Type B pancreatic cell (in vitro differentiated cells): Measurements from ENCODE around the gene PDCL3. TPM values are rescaled to one million over a fixed set of nuclear protein-coding genes. Genes with fewer than 3 reads are reported as not detected.

Experiments used
- DNase-seq: peaks from one replicate; pipeline ENCODE4 v3.0.0; 2021; ENCODE audit warnings: mixed read lengths; ENCODE audit not compliant: unreplicated experiment; ENCODE audit errors: extremely low spot score
- H3K27ac Mint-ChIP-seq: 2 replicates; pipeline ENCODE4 v1.8.0; 2021; ENCODE audit warnings: mild to moderate bottlenecking, mixed read lengths
- H3K27me3 Mint-ChIP-seq: 2 replicates; pipeline ENCODE4 v1.8.0; 2021; ENCODE audit warnings: mixed read lengths
- H3K36me3 Mint-ChIP-seq: 2 replicates; pipeline ENCODE4 v1.8.0; 2021; ENCODE audit warnings: mixed read lengths
- H3K4me1 Mint-ChIP-seq: one replicate; pipeline ENCODE4 v1.8.0; 2021; ENCODE audit warnings: mixed read lengths; ENCODE audit not compliant: unreplicated experiment
- H3K4me3 Mint-ChIP-seq: 2 replicates; pipeline ENCODE4 v1.8.0; 2021; ENCODE audit warnings: mild to moderate bottlenecking, mixed read lengths
- H3K9me3 Mint-ChIP-seq: 2 replicates; pipeline ENCODE4 v1.8.0; 2021; ENCODE audit warnings: mixed read lengths
- CTCF ChIP-seq: fragments of 200-600 bp; sonication (generic); conservative IDR thresholded peaks from 2 replicates; pipeline ENCODE4 v1.5.0; 2021; ENCODE audit warnings: antibody characterized with exemption, mild to moderate bottlenecking
- total RNA-seq: library from RNA; stranded (reverse); gene quantifications from 2 replicates; pipeline ENCODE4 v1.2.1, GENCODE V29; 2021; ENCODE audit warnings: low replicate concordance

PDCL3 gene
- total RNA-seq, 1 donor from 2014 or later = 23.1 TPM

DNA sequence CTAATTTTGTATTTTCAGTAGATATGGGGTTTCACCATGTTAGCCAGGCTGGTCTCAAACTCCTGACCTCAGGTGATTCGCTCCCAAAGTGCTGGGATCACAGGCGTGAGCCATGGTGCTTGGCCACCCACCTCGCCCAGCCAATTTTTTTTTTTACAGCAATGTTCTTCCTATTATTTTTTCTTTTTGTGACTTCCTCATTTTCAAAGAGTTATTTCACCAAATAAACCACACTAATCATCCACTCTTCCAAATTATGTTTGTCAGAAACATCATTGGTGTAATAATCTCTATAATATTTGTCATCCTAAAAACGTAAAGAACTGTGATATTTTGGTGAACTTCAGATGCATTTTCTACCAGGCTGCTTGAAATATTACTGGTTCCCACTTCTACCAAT, 16.3 kb upstream of the PDCL3 start:
- Mint-ChIP-seq H3K27me3 (peaks cover 10% of the 10 kb centered on the region), H3K27ac (no peak overlapping the region), H3K36me3 (no peaks in the 10 kb centered on the region), H3K4me3 (no peak overlapping the region), H3K9me3 (peaks cover 8% of the 10 kb centered on the region), H3K4me1 (no peaks in the 10 kb centered on the region)
- DNase-seq = no peak
- TF ChIP-seq CTCF = no peak

- TF ChIP-seq CTCF = no peak
- Mint-ChIP-seq H3K27me3 (peaks cover 10% of the 10 kb centered on the region), H3K4me3 (no peak overlapping the region), H3K27ac (no peak overlapping the region), H3K9me3 (peaks cover 4% of the 10 kb centered on the region), H3K4me1 (no peaks in the 10 kb centered on the region), H3K36me3 (no peaks in the 10 kb centered on the region)
- DNase-seq = no peak
Observed at GRCh38 chr2:100548771-100549170, 14.0 kb upstream of the PDCL3 start.

DNA sequence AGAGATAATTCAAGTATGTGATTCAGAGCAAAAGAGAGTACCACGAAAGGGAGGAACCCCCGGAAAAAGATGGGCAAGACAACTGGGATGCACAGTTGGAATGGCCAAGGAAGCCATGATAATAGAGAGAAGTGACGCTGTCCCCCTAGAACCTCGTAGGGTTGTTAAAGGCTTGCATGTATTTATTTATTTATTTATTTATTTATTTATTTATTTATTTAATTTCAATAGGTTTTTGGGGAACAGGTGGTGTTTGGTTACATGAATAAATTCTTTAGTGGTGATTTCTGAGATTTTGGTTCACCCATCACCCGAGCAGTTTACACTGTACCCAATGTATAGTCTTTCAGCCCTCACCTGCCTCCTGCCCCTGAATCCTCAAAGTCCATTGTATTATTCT, 11.5 kb upstream of the PDCL3 start:
- H3K27ac Mint-ChIP-seq = no peak overlapping the region
- no peak for DNase-seq
- peaks cover 12% of the 10 kb centered on the region for H3K27me3 Mint-ChIP-seq
- H3K36me3 Mint-ChIP-seq = no peaks in the 10 kb centered on the region
- no peaks in the 10 kb centered on the region for H3K4me1 Mint-ChIP-seq
- H3K4me3 Mint-ChIP-seq = no peak overlapping the region
- no peak for TF ChIP-seq CTCF
- H3K9me3 Mint-ChIP-seq = no peaks in the 10 kb centered on the region

- DNase-seq = no peak
- peaks cover 4% of the 10 kb centered on the region for H3K4me1 Mint-ChIP-seq
- H3K9me3 Mint-ChIP-seq = no peaks in the 10 kb centered on the region
- peaks cover 3% of the 10 kb centered on the region for H3K27me3 Mint-ChIP-seq
- no peak for TF ChIP-seq CTCF
- no peak overlapping the region for H3K4me3 Mint-ChIP-seq
- H3K27ac Mint-ChIP-seq = no peak overlapping the region
- no peaks in the 10 kb centered on the region for H3K36me3 Mint-ChIP-seq
Observed at GRCh38 chr2:100554798-100555407, 7.9 kb upstream of the PDCL3 start.

- DNase-seq = no peak
- TF ChIP-seq CTCF = no peak
- Mint-ChIP-seq H3K4me3 (no peak overlapping the region), H3K27ac (no peak overlapping the region), H3K9me3 (no peaks in the 10 kb centered on the region), H3K36me3 (no peaks in the 10 kb centered on the region), H3K27me3 (peaks cover 3% of the 10 kb centered on the region), H3K4me1 (peaks cover 4% of the 10 kb centered on the region)
Observed at GRCh38 chr2:100556746-100557145, 6.0 kb upstream of the PDCL3 start.
